ENCODE measurements around the gene TRIM71. TPM values are rescaled to one million over a fixed set of nuclear protein-coding genes. Genes with fewer than 3 reads are reported as not detected.

TRIM71 gene
- total and polyA plus RNA-seq, 9 donors = 0.05 to 0.43 (median 0.07) TPM; not detected in 4

DNA sequence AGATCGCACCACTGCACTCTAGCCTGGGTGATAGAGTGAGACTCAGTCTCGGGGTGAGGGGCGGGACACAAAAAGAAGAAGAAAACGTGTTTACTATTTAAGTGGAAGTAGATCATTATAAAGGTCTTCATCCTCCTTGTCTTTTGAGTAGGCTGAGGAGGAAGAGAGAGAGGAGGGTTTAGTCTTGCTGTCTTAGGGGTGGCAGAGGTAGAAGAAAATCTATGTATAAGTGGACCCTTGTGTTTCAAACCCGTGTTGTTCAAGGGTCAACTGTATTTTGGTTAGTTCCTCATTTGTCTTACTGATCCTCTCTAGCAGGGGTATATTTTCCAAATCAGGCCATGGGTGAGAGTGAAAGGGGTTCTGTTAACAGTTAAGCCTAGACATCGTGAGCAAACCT is 40.1 kb downstream of the TRIM71 start:
- intact Hi-C loops (cut with DNase I) = no loop called here
- Histone ChIP-seq H3K9me3 (no peaks in the 10 kb centered on the region), H3K27me3 (no peaks in the 10 kb centered on the region), H3K36me3 (no peaks in the 10 kb centered on the region), H3K4me3 (no peak overlapping the region), H3K4me1 (ENCODE audit: insufficient read depth) (no peaks in the 10 kb centered on the region), H3K27ac (no peak overlapping the region)
- WGBS, 3 donors = 90 to 92% (median 92%) methylated on average over 6 of the region's 6 CpGs
- DNase-seq = no peak
- no peak for TF ChIP-seq EP300 (IDR thresholded peaks at IDR 0.05)
- TF ChIP-seq, protein P1, sequence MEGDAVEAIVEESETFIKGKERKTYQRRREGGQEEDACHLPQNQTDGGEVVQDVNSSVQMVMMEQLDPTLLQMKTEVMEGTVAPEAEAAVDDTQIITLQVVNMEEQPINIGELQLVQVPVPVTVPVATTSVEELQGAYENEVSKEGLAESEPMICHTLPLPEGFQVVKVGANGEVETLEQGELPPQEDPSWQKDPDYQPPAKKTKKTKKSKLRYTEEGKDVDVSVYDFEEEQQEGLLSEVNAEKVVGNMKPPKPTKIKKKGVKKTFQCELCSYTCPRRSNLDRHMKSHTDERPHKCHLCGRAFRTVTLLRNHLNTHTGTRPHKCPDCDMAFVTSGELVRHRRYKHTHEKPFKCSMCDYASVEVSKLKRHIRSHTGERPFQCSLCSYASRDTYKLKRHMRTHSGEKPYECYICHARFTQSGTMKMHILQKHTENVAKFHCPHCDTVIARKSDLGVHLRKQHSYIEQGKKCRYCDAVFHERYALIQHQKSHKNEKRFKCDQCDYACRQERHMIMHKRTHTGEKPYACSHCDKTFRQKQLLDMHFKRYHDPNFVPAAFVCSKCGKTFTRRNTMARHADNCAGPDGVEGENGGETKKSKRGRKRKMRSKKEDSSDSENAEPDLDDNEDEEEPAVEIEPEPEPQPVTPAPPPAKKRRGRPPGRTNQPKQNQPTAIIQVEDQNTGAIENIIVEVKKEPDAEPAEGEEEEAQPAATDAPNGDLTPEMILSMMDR (IDR thresholded peaks at IDR 0.05) = no peak
- no peak for TF ChIP-seq POLR2A (IDR thresholded peaks at IDR 0.05)

- no peaks in the 10 kb centered on the region for H3K4me1 ChIP-seq (ENCODE audit: insufficient read depth)
- intact Hi-C loops (cut with DNase I) = no loop called here
- TF ChIP-seq EP300 (IDR thresholded peaks at IDR 0.05) (no peak), POLR2A (IDR thresholded peaks at IDR 0.05) (no peak)
- TF ChIP-seq, protein P1 (IDR thresholded peaks at IDR 0.05) = no peak
Measured at GRCh38 chr3:32859604-32860237, 41.9 kb downstream of the TRIM71 start.

GRCh38 chr3:32860499-32860898 is 42.7 kb downstream of the TRIM71 start:
- H3K27me3 ChIP-seq = no peaks in the 10 kb centered on the region
- H3K4me3 ChIP-seq = no peak overlapping the region
- H3K9me3 ChIP-seq = no peaks in the 10 kb centered on the region
- no peak overlapping the region for H3K27ac ChIP-seq
- no peak for TF ChIP-seq POLR2A (IDR thresholded peaks at IDR 0.05)
- TF ChIP-seq EP300 (IDR thresholded peaks at IDR 0.05) = no peak
- H3K36me3 ChIP-seq = no peaks in the 10 kb centered on the region
- intact Hi-C loops (cut with DNase I) = no loop called here
- no peak for DNase-seq
- WGBS, 3 donors = 77 to 96% (median 93%) methylated on average over 4 of the region's 4 CpGs
- no peaks in the 10 kb centered on the region for H3K4me1 ChIP-seq (ENCODE audit: insufficient read depth)

More at GRCh38 chr3:32859604-32860237, 41.9 kb downstream of the TRIM71 start:
- Histone ChIP-seq H3K36me3 (no peaks in the 10 kb centered on the region), H3K27ac (no peak overlapping the region), H3K27me3 (no peaks in the 10 kb centered on the region), H3K9me3 (no peaks in the 10 kb centered on the region), H3K4me3 (no peak overlapping the region)
- WGBS, 3 donors = 79 to 95% (median 88%) methylated on average over 4 of the region's 4 CpGs
- no peak for DNase-seq

DNA sequence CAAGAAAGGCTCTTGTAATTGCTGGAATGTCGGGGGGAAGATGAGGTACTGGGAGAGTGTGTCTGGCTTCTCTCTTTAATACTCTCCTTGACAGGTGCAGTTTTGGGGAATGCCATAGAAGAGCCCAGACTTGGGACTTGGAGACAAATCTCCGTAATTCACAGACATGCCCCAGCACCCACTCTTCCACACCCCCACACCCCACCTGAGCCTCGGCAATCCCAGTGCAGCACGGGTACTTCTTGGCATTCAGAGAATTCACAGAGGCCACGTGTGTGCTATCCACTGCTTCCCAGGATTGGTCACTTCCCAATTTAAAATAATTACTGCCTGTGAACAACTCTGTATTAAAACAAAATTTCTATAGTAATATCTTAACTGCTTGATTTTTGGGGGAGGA is 43.9 kb downstream of the TRIM71 start:
- intact Hi-C loops (cut with DNase I) = no loop called here
- no peaks in the 10 kb centered on the region for H3K9me3 ChIP-seq
- no peak overlapping the region for H3K4me3 ChIP-seq
- TF ChIP-seq, protein P1 (IDR thresholded peaks at IDR 0.05) = no peak
- TF ChIP-seq POLR2A (IDR thresholded peaks at IDR 0.05) (no peak), EP300 (IDR thresholded peaks at IDR 0.05) (no peak)
- no peaks in the 10 kb centered on the region for H3K36me3 ChIP-seq
- no peak overlapping the region for H3K27ac ChIP-seq
- H3K27me3 ChIP-seq = no peaks in the 10 kb centered on the region
- WGBS, 3 donors = 71 to 78% (median 78%) methylated on average over 5 of the region's 5 CpGs
- DNase-seq = no peak
- H3K4me1 ChIP-seq (ENCODE audit: insufficient read depth) = no peaks in the 10 kb centered on the region

DNA sequence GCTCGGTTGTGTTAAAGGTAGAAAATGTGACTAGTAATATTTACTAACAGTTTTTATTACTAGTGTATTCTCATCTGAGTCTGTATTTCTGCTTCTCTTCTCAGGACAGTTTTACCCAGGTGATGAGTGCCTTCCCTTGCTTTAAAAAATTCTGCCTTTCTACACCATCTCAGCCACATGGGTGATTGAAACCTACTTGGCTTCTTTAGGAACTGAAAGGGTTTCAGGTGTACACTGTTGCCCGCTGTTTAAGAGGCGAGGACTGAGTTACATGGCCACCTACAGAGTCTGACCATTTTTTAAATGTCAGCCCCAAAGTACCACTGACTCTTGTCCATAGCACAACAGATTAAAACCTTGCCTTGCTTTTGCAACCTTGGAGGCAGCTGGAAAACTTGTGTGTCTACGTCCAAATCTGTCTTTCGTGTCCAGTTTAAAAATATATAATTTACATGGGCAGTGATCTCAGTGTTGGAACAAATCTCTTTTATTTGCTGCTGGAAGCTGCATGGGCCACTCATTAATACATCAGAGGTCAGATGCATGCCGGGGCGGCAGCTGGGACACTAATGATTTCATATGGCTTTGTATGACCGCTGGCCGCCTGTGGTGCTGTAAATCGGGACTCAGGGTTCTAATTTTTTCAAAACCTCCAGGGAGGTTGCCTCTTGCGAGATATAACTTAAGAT is 44.6 kb downstream of the TRIM71 start:
- intact Hi-C loops (cut with DNase I) = no loop called here
- H3K9me3 ChIP-seq = no peaks in the 10 kb centered on the region
- no peaks in the 10 kb centered on the region for H3K4me1 ChIP-seq (ENCODE audit: insufficient read depth)
- H3K27me3 ChIP-seq = no peaks in the 10 kb centered on the region
- no peak overlapping the region for H3K27ac ChIP-seq
- no peak overlapping the region for H3K4me3 ChIP-seq
- no peak for DNase-seq
- H3K36me3 ChIP-seq = no peaks in the 10 kb centered on the region
- TF ChIP-seq, protein P1 (IDR thresholded peaks at IDR 0.05) = no peak
- TF ChIP-seq EP300 (IDR thresholded peaks at IDR 0.05) (no peak), POLR2A (IDR thresholded peaks at IDR 0.05) (no peak)
- WGBS, 3 donors = 48 to 64% (median 61%) methylated on average over 11 of the region's 11 CpGs
